Measurements from ENCODE around the gene CD68. TPM values are rescaled to one million over a fixed set of nuclear protein-coding genes. Genes with fewer than 3 reads are reported as not detected.

Gene CD68
- total RNA-seq, 1 experiment from 2014 or later, result 51.6 TPM

DNA sequence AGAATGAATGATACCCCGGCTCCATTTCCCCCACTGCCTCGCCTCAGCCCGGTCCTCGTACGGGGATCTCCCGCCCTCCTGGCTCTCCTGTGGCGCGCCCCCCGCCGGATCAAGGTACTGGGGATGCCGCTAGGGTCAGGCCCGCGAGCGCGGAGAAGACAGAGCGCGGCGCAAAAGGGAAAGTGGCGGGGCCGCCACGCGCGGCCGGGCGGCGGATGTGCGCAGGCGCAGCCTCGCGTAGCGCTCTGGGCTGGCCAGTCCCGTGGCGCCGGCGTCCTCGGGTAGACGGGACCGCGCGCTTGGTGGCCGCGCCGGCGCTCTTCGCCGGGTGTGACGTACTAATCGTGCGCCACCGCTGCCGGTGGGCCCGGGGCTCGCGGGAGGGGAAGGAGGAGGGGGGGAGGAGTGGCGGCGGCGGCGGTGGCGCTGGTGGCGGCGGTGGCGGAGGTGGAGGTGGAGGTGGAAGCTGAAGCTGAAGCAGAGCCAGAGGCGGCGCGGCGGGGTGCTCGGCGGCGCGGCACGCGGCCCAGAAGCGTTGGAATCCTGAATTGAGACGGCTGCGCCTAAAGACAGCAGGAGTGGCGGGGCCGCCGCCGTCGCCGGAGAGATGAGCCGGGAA lies 17.7 kb upstream of the CD68 start, which contains the start of gene SENP3:
SENP3 (plus strand) TSS at position 331 of the 619 bp plus-strand sequence. CDS start 1,158 bp downstream, outside the sequence.
- no TSS peak for BruUV-seq (replicated peaks)
- Histone ChIP-seq H3K4me1 (ENCODE audit: control insufficient read depth, insufficient read depth, low read length) (peaks cover 30% of the 10 kb centered on the region), H3K4me3 (ENCODE audit: low read depth in 2 of 2, low read length in 2 of 2) (peak within 1 kb of the TSS; percentile 75 to 80), H3K9me3 (ENCODE audit: control insufficient read depth, insufficient read depth, low read depth, low read length) (no peaks in the 10 kb centered on the region), H3K27me3 (ENCODE audit: control insufficient read depth, insufficient read depth, low read length) (no peaks in the 10 kb centered on the region), H3K27ac (ENCODE audit: low read length) (peak within 1 kb of the TSS; percentile 89), H3K36me3 (ENCODE audit: control insufficient read depth, insufficient read depth, low read length) (peaks cover 4% of the 10 kb centered on the region)
- TF ChIP-seq, protein P1, sequence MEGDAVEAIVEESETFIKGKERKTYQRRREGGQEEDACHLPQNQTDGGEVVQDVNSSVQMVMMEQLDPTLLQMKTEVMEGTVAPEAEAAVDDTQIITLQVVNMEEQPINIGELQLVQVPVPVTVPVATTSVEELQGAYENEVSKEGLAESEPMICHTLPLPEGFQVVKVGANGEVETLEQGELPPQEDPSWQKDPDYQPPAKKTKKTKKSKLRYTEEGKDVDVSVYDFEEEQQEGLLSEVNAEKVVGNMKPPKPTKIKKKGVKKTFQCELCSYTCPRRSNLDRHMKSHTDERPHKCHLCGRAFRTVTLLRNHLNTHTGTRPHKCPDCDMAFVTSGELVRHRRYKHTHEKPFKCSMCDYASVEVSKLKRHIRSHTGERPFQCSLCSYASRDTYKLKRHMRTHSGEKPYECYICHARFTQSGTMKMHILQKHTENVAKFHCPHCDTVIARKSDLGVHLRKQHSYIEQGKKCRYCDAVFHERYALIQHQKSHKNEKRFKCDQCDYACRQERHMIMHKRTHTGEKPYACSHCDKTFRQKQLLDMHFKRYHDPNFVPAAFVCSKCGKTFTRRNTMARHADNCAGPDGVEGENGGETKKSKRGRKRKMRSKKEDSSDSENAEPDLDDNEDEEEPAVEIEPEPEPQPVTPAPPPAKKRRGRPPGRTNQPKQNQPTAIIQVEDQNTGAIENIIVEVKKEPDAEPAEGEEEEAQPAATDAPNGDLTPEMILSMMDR (IDR thresholded peaks at IDR 0.05), result no peak
- TF ChIP-seq TCF7L2 (IDR thresholded peaks at IDR 0.05; ENCODE audit: low read depth, low read length) (no peak), POLR2AphosphoS5 (IDR thresholded peaks at IDR 0.05; ENCODE audit: low read depth, low read length) (peak; percentile 48; the same call in 1 of the 2 replicates)
- TF ChIP-seq, protein P2, sequence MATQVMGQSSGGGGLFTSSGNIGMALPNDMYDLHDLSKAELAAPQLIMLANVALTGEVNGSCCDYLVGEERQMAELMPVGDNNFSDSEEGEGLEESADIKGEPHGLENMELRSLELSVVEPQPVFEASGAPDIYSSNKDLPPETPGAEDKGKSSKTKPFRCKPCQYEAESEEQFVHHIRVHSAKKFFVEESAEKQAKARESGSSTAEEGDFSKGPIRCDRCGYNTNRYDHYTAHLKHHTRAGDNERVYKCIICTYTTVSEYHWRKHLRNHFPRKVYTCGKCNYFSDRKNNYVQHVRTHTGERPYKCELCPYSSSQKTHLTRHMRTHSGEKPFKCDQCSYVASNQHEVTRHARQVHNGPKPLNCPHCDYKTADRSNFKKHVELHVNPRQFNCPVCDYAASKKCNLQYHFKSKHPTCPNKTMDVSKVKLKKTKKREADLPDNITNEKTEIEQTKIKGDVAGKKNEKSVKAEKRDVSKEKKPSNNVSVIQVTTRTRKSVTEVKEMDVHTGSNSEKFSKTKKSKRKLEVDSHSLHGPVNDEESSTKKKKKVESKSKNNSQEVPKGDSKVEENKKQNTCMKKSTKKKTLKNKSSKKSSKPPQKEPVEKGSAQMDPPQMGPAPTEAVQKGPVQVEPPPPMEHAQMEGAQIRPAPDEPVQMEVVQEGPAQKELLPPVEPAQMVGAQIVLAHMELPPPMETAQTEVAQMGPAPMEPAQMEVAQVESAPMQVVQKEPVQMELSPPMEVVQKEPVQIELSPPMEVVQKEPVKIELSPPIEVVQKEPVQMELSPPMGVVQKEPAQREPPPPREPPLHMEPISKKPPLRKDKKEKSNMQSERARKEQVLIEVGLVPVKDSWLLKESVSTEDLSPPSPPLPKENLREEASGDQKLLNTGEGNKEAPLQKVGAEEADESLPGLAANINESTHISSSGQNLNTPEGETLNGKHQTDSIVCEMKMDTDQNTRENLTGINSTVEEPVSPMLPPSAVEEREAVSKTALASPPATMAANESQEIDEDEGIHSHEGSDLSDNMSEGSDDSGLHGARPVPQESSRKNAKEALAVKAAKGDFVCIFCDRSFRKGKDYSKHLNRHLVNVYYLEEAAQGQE (IDR thresholded peaks at IDR 0.05; ENCODE audit: insufficient read depth in 1 of 2, low read depth in 2 of 2, low read length in 1 of 2), result peak in 1 of 2 experiments; percentile 48; a peak in 1 of 4 replicates
- in situ Hi-C loops (cut with HindIII; ENCODE audit: low pct_unique_long_range_greater_than_20kb, low sequenced_read_pairs), result no loop called here
- intact Hi-C loops (cut with micrococcal nuclease; ENCODE audit: unreplicated experiment), result no loop called here
- DNase-seq (ENCODE audit: low read depth, low spot score) (no peak), ATAC-seq (peak; percentile 87)
- CTCF ChIA-PET, result interaction anchor here (0.5 to 2.0 kb wide), 2 partner anchors 9 to 208 kb away, joined by 5 to 7 read pairs; no protein-coding TSS in a partner anchor
- POLR2A ChIA-PET, result no interaction called here

DNA sequence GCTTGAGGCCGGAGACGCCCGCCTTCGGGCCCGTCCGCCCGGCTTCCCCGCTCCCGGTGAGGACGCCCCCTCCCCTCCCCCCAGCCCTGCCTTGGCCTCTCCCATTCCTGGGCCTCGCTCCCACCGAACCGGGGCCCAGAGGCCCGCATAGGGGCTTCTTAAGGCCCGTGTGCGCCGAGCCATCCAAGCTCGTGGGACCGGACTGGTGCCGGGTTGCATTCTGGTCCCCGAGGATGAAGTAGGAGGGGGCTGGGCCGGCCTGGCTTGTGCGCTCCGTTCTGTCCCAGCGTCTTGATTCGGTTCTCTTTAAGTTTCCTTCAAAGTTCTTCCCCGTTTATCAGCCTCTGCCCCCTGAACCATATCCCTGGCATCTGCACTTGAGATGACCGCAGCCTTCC lies 17.2 kb upstream of the CD68 start:
- TF ChIP-seq SIN3A (IDR thresholded peaks at IDR 0.05; ENCODE audit: borderline replicate concordance, insufficient read depth, low read depth, low read length) (no peak), TCF7L2 (IDR thresholded peaks at IDR 0.05; ENCODE audit: low read depth, low read length) (no peak), POLR2AphosphoS5 (IDR thresholded peaks at IDR 0.05; ENCODE audit: low read depth, low read length) (no peak)
- TF ChIP-seq, protein P2 (IDR thresholded peaks at IDR 0.05; ENCODE audit: insufficient read depth in 1 of 2, low read depth in 2 of 2, low read length in 1 of 2), result no peak
- TF ChIP-seq, protein P1 (IDR thresholded peaks at IDR 0.05), result no peak
- Histone ChIP-seq H3K4me3 (ENCODE audit: low read depth in 2 of 2, low read length in 2 of 2) (peak overlapping the region; percentile 66 to 80), H3K4me1 (ENCODE audit: control insufficient read depth, insufficient read depth, low read length) (peaks cover 30% of the 10 kb centered on the region), H3K9me3 (ENCODE audit: control insufficient read depth, insufficient read depth, low read depth, low read length) (no peaks in the 10 kb centered on the region), H3K36me3 (ENCODE audit: control insufficient read depth, insufficient read depth, low read length) (peaks cover 4% of the 10 kb centered on the region), H3K27ac (ENCODE audit: low read length) (peak overlapping the region; percentile 89), H3K27me3 (ENCODE audit: control insufficient read depth, insufficient read depth, low read length) (no peaks in the 10 kb centered on the region)
- in situ Hi-C loops (cut with HindIII; ENCODE audit: low pct_unique_long_range_greater_than_20kb, low sequenced_read_pairs), result no loop called here
- peak; percentile 6 for ATAC-seq
- POLR2A ChIA-PET, result no interaction called here
- TSS peak; percentile 65 for BruUV-seq (replicated peaks)
- CTCF ChIA-PET, result no interaction called here
- intact Hi-C loops (cut with micrococcal nuclease; ENCODE audit: unreplicated experiment), result no loop called here
- no peak for DNase-seq (ENCODE audit: low read depth, low spot score)

All from Panc1 (cell line).